Right atrium auricular region (tissue), 2 donors: ENCODE data around the gene RRAGD. TPM values are rescaled to one million over a fixed set of nuclear protein-coding genes. Genes with fewer than 3 reads are reported as not detected.
A peak's percentile ranks its signal among the peaks of the same experiment; 100 is the strongest.

Experiments used
- DNase-seq: peaks from one replicate; pipeline ENCODE4 v3.0.0-alpha.2; 2019; ENCODE audit warnings: low spot score
- H3K27ac ChIP-seq, 2 donors: fragments of 200-600 bp; sonication (generic); 1 replicate in 1 of 2; 2 replicates in 1 of 2; pipeline ENCODE4 v1.5.1; 2016 to 2019
- H3K27me3 ChIP-seq, 2 donors: fragments of 200-600 bp; sonication (generic); one replicate each; pipeline versions ENCODE4 v1.5.1 to v1.6.0; 2017 to 2019
- H3K36me3 ChIP-seq: fragments of 200-600 bp; sonication (generic); one replicate; pipeline ENCODE4 v1.5.1; 2016
- H3K4me1 ChIP-seq, 2 donors: fragments of 200-600 bp; sonication (generic); one replicate each; pipeline versions ENCODE4 v1.5.1 to v1.6.0; 2017 to 2019
- H3K4me3 ChIP-seq, 2 donors: fragments of 200-600 bp; sonication (generic); 1 replicate in 1 of 2; 2 replicates in 1 of 2; pipeline ENCODE4 v1.5.1; 2017 to 2019; ENCODE audit warnings: mild to moderate bottlenecking in 1 of 2, moderate library complexity in 1 of 2
- H3K9me3 ChIP-seq, 2 donors: fragments of 200-600 bp; sonication (generic); one replicate each; pipeline ENCODE4 v1.5.1; 2019
- CTCF ChIP-seq, 2 donors: fragments of 200-600 bp; sonication (generic); IDR thresholded peaks; one replicate each; pipeline ENCODE4 v1.5.1; 2019; ENCODE audit warnings: antibody characterized with exemption in 2 of 2
- total RNA-seq, 2 donors: library from RNA; depleted of rRNA; stranded (reverse); fragments of >200 nt; gene quantifications; one replicate each; pipeline ENCODE4 v1.1.0, GENCODE V29; 2016

The RRAGD gene
- total RNA-seq, 2 donors from 2014 or later = 56.4 to 98.0 TPM

- Histone ChIP-seq H3K27me3 (no peaks in the 10 kb centered on the region), H3K4me3 (no peak overlapping the region), H3K4me1 (peaks cover 0 to 21% of the 10 kb centered on the region in 2 donors), H3K27ac (no peak overlapping the region), H3K9me3 (no peaks in the 10 kb centered on the region), H3K36me3 (no peaks in the 10 kb centered on the region)
- no peak for DNase-seq
- peak in 1 of 2 donors; percentile 42 for TF ChIP-seq CTCF (IDR thresholded peaks at IDR 0.05)
Measured at GRCh38 chr6:89375427-89376267, 36.4 kb downstream of the RRAGD start.

- Histone ChIP-seq H3K27me3 (no peaks in the 10 kb centered on the region), H3K36me3 (no peaks in the 10 kb centered on the region), H3K27ac (peak overlapping the region; percentile 37 to 42), H3K9me3 (no peaks in the 10 kb centered on the region), H3K4me3 (no peak overlapping the region), H3K4me1 (peaks cover 0 to 22% of the 10 kb centered on the region in 2 donors)
- TF ChIP-seq CTCF (IDR thresholded peaks at IDR 0.05) = no peak
- no peak for DNase-seq
Measured at GRCh38 chr6:89372506-89372901, 39.6 kb downstream of the RRAGD start.

- Histone ChIP-seq H3K27ac (peak overlapping the region; percentile 37 to 42), H3K4me3 (no peak overlapping the region), H3K36me3 (no peaks in the 10 kb centered on the region), H3K4me1 (peaks cover 0 to 22% of the 10 kb centered on the region in 2 donors), H3K27me3 (no peaks in the 10 kb centered on the region), H3K9me3 (no peaks in the 10 kb centered on the region)
- TF ChIP-seq CTCF (IDR thresholded peaks at IDR 0.05) = peak; percentile 91 to 97
- DNase-seq = peak; percentile 78
Measured at GRCh38 chr6:89371849-89372505, 40.1 kb downstream of the RRAGD start.

- TF ChIP-seq CTCF (IDR thresholded peaks at IDR 0.05) = peak; percentile 32 to 69
- no peaks in the 10 kb centered on the region for H3K27me3 ChIP-seq
- H3K9me3 ChIP-seq = no peaks in the 10 kb centered on the region
- H3K36me3 ChIP-seq = no peaks in the 10 kb centered on the region
- peaks cover 0 to 22% of the 10 kb centered on the region in 2 donors for H3K4me1 ChIP-seq
- no peak overlapping the region for H3K4me3 ChIP-seq
- H3K27ac ChIP-seq = peak overlapping the region in 1 of 2 donors; percentile 14
- peak; percentile 65 for DNase-seq
Measured at GRCh38 chr6:89368999-89369398, 43.1 kb downstream of the RRAGD start.

- no peak for DNase-seq
- TF ChIP-seq CTCF (IDR thresholded peaks at IDR 0.05) = peak; percentile 63 to 85
- H3K9me3 ChIP-seq = no peaks in the 10 kb centered on the region
- H3K4me3 ChIP-seq = no peak overlapping the region
- peaks cover 0 to 22% of the 10 kb centered on the region in 2 donors for H3K4me1 ChIP-seq
- H3K27me3 ChIP-seq = no peaks in the 10 kb centered on the region
- peak overlapping the region in 1 of 2 donors; percentile 14 for H3K27ac ChIP-seq
- H3K36me3 ChIP-seq = no peaks in the 10 kb centered on the region
Measured at GRCh38 chr6:89368107-89368506, 44.0 kb downstream of the RRAGD start.
